Mesenchymal stem cell (in vitro differentiated cells and primary cell): ENCODE data around the gene GRHPR.

Experiments
- DNase-seq: peaks from one replicate; pipeline ENCODE4 v3.0.0-alpha.2; 2013
- H2AFZ ChIP-seq: one replicate; pipeline ENCODE4 v1.6.1; 2013; ENCODE audit warnings: low read depth, mild to moderate bottlenecking, control low read depth, inconsistent platforms, low read length, moderate library complexity
- H2AK5ac ChIP-seq: 2 replicates; pipeline ENCODE4 v1.6.1; 2013; ENCODE audit warnings: low read length, moderate library complexity, mild to moderate bottlenecking, inconsistent platforms; ENCODE audit not compliant: severe bottlenecking
- H2BK120ac ChIP-seq: one replicate; pipeline ENCODE4 v1.6.1; 2013; ENCODE audit warnings: low read depth, mild to moderate bottlenecking, inconsistent platforms, low read length, moderate library complexity
- H2BK12ac ChIP-seq, 2 experiments: one replicate each; pipeline ENCODE4 v1.6.1; 2013; ENCODE audit warnings: inconsistent platforms in 2 of 2, low read length in 2 of 2, mild to moderate bottlenecking in 2 of 2, moderate library complexity in 2 of 2, control low read depth in 1 of 2
- H2BK15ac ChIP-seq: one replicate; pipeline ENCODE4 v1.6.1; 2013; ENCODE audit warnings: mild to moderate bottlenecking, low read depth, inconsistent platforms; ENCODE audit not compliant: poor library complexity, severe bottlenecking
- H2BK5ac ChIP-seq: 2 replicates; pipeline ENCODE4 v1.6.1; 2013; ENCODE audit warnings: low read depth, mild to moderate bottlenecking, low read length, control low read depth, inconsistent platforms; ENCODE audit not compliant: poor library complexity, severe bottlenecking
- H3K14ac ChIP-seq, 2 experiments: one replicate each; pipeline ENCODE4 v1.6.1; 2013; ENCODE audit warnings: inconsistent platforms in 2 of 2, low read length in 2 of 2, control low read depth in 1 of 2, mild to moderate bottlenecking in 1 of 2, moderate library complexity in 1 of 2
- H3K18ac ChIP-seq, 2 experiments: one replicate each; pipeline ENCODE4 v1.6.1; 2013; ENCODE audit warnings: inconsistent platforms in 2 of 2, low read length in 2 of 2, control low read depth in 1 of 2, low read depth in 1 of 2, mild to moderate bottlenecking in 1 of 2
- H3K23ac ChIP-seq, 2 experiments: one replicate each; pipeline ENCODE4 v1.6.1; 2013; ENCODE audit warnings: inconsistent platforms in 2 of 2, low read length in 2 of 2, mild to moderate bottlenecking in 2 of 2, moderate library complexity in 2 of 2, control low read depth in 1 of 2
- H3K27ac ChIP-seq: 2 replicates; pipeline ENCODE4 v1.5.1; 2013; ENCODE audit warnings: mild to moderate bottlenecking, moderate library complexity, low read length, control low read depth, inconsistent platforms; ENCODE audit not compliant: poor library complexity, severe bottlenecking
- H3K27me3 ChIP-seq, 2 experiments: 2 replicates each; pipeline versions ENCODE4 v1.6.1 to v1.7.0; 2013; ENCODE audit warnings: low read length in 2 of 2, mild to moderate bottlenecking in 2 of 2, moderate library complexity in 2 of 2, control low read depth in 1 of 2, inconsistent platforms in 1 of 2; ENCODE audit not compliant: control insufficient read depth in 1 of 2, insufficient read depth in 1 of 2
- H3K36me3 ChIP-seq, 2 experiments: 2 replicates each; pipeline versions ENCODE4 v1.6.1 to v1.7.0; 2013; ENCODE audit warnings: low read length in 2 of 2, control low read depth in 1 of 2, inconsistent platforms in 1 of 2, low read depth in 1 of 2, mild to moderate bottlenecking in 1 of 2; ENCODE audit not compliant: insufficient read depth in 2 of 2, control insufficient read depth in 1 of 2
- H3K4ac ChIP-seq, 2 experiments: one replicate each; pipeline ENCODE4 v1.6.1; 2013; ENCODE audit warnings: inconsistent platforms in 2 of 2, low read length in 2 of 2, mild to moderate bottlenecking in 2 of 2, moderate library complexity in 2 of 2, control low read depth in 1 of 2, low read depth in 1 of 2
- H3K4me1 ChIP-seq: 2 replicates; pipeline ENCODE4 v1.6.1; 2013; ENCODE audit warnings: low read depth, low read length, control low read depth; ENCODE audit not compliant: control insufficient read depth, insufficient read depth
- H3K4me2 ChIP-seq: 2 replicates; pipeline ENCODE4 v1.6.1; 2013; ENCODE audit warnings: low read length, mild to moderate bottlenecking, inconsistent platforms; ENCODE audit not compliant: poor library complexity, severe bottlenecking
- H3K4me3 ChIP-seq, 2 experiments: 2 replicates each; pipeline versions ENCODE4 v1.5.1 to v1.7.0; 2013; ENCODE audit warnings: low read length in 2 of 2, mild to moderate bottlenecking in 2 of 2, control low read depth in 1 of 2, low read depth in 1 of 2; ENCODE audit not compliant: insufficient read depth in 1 of 2
- H3K79me1 ChIP-seq: replicated peaks from 2 replicates; pipeline ENCODE4 v1.6.1; 2013; ENCODE audit warnings: mild to moderate bottlenecking, control low read depth, low read length, inconsistent platforms; ENCODE audit not compliant: poor library complexity, severe bottlenecking
- H3K9ac ChIP-seq: 2 replicates; pipeline ENCODE4 v1.7.0; 2013; ENCODE audit warnings: mild to moderate bottlenecking, low read length, moderate library complexity
- H3K9me3 ChIP-seq: 2 replicates; pipeline ENCODE4 v1.7.0; 2013; ENCODE audit warnings: mild to moderate bottlenecking, low read length; ENCODE audit not compliant: control insufficient read depth
- H4K8ac ChIP-seq: one replicate; pipeline ENCODE4 v1.6.1; 2013; ENCODE audit warnings: inconsistent platforms, mild to moderate bottlenecking, low read length, moderate library complexity
- H4K91ac ChIP-seq: one replicate; pipeline ENCODE4 v1.6.1; 2013; ENCODE audit warnings: mild to moderate bottlenecking, low read length, inconsistent platforms
- WGBS: methylation state at CpG from one replicate; pipeline ENCODE4 v1.1.7; 2013; ENCODE audit warnings: mixed read lengths; 5-methylcytosine and 5-hydroxymethylcytosine counted together

Gene GRHPR

GRCh38 chr9:37453827-37454226, 31.3 kb downstream of the GRHPR start:
- Histone ChIP-seq H3K4me3 (no peak overlapping the region), H3K4ac (no peak overlapping the region), H3K27me3 (no peaks in the 10 kb centered on the region), H3K27ac (no peak overlapping the region), H3K4me2 (no peak overlapping the region), H2BK15ac (no peak overlapping the region), H2BK12ac (no peak overlapping the region), H2BK5ac (no peak overlapping the region), H3K14ac (no peak overlapping the region), H2BK120ac (no peak overlapping the region), H3K9ac (no peak overlapping the region), H3K79me1 (peaks cover 32% of the 10 kb centered on the region), H3K36me3 (peaks cover 5 to 14% of the 10 kb centered on the region in 2 experiments), H2AK5ac (no peak overlapping the region), H3K23ac (no peak overlapping the region), H2AFZ (no peak overlapping the region), H3K9me3 (no peaks in the 10 kb centered on the region), H3K4me1 (peaks cover 4% of the 10 kb centered on the region), H4K91ac (no peak overlapping the region), H4K8ac (no peak overlapping the region), H3K18ac (no peak overlapping the region)
- no peak for DNase-seq
- 100% methylated on average over 1 of the region's 1 CpG for WGBS

- Histone ChIP-seq H3K36me3 (peaks cover 5 to 13% of the 10 kb centered on the region in 2 experiments), H3K27ac (no peak overlapping the region), H4K91ac (no peak overlapping the region), H2BK12ac (no peak overlapping the region), H4K8ac (no peak overlapping the region), H2BK120ac (no peak overlapping the region), H3K4ac (no peak overlapping the region), H3K27me3 (no peaks in the 10 kb centered on the region), H2AK5ac (no peak overlapping the region), H2BK15ac (no peak overlapping the region), H3K14ac (no peak overlapping the region), H3K4me3 (no peak overlapping the region), H3K4me2 (no peak overlapping the region), H3K23ac (no peak overlapping the region), H2BK5ac (no peak overlapping the region), H3K4me1 (peaks cover 4% of the 10 kb centered on the region), H3K18ac (no peak overlapping the region), H3K9ac (no peak overlapping the region), H3K9me3 (no peaks in the 10 kb centered on the region), H3K79me1 (peaks cover 32% of the 10 kb centered on the region), H2AFZ (no peak overlapping the region)
- no peak for DNase-seq
These were observed 31.7 kb downstream of the GRHPR start for GRCh38 chr9:37454238-37454637.

- Histone ChIP-seq H2BK5ac (no peak overlapping the region), H3K23ac (no peak overlapping the region), H3K4me1 (peaks cover 4% of the 10 kb centered on the region), H4K91ac (no peak overlapping the region), H2AK5ac (no peak overlapping the region), H2BK12ac (no peak overlapping the region), H3K14ac (no peak overlapping the region), H2BK120ac (no peak overlapping the region), H3K36me3 (peaks cover 5 to 9% of the 10 kb centered on the region in 2 experiments), H3K79me1 (peaks cover 31% of the 10 kb centered on the region), H3K4me2 (no peak overlapping the region), H3K27me3 (no peaks in the 10 kb centered on the region), H3K9me3 (no peaks in the 10 kb centered on the region), H3K4ac (no peak overlapping the region), H3K27ac (no peak overlapping the region), H3K18ac (no peak overlapping the region), H4K8ac (no peak overlapping the region), H2AFZ (no peak overlapping the region), H3K4me3 (no peak overlapping the region), H3K9ac (no peak overlapping the region), H2BK15ac (no peak overlapping the region)
- DNase-seq = no peak
- WGBS = 83% methylated on average over 7 of the region's 7 CpGs
These were observed 33.6 kb downstream of the GRHPR start for GRCh38 chr9:37455884-37456647.

- Histone ChIP-seq H2BK120ac (no peak overlapping the region), H3K18ac (no peak overlapping the region), H4K8ac (no peak overlapping the region), H3K4me1 (peaks cover 4% of the 10 kb centered on the region), H3K27ac (no peak overlapping the region), H3K9ac (no peak overlapping the region), H3K14ac (no peak overlapping the region), H3K27me3 (no peaks in the 10 kb centered on the region), H3K4me3 (no peak overlapping the region), H3K23ac (no peak overlapping the region), H4K91ac (no peak overlapping the region), H3K9me3 (no peaks in the 10 kb centered on the region), H2AK5ac (no peak overlapping the region), H2BK5ac (no peak overlapping the region), H3K36me3 (peaks cover 5 to 9% of the 10 kb centered on the region in 2 experiments), H3K4ac (no peak overlapping the region), H2BK15ac (no peak overlapping the region), H3K79me1 (peaks cover 26% of the 10 kb centered on the region), H2BK12ac (no peak overlapping the region), H3K4me2 (no peak overlapping the region), H2AFZ (no peak overlapping the region)
- no CpG with 5 or more reads among the region's 1 CpG for WGBS
- DNase-seq = no peak
These were observed 34.3 kb downstream of the GRHPR start for GRCh38 chr9:37456817-37457216.
